H1 (cell line): Measurements from ENCODE around the gene NEURL4. TPM values are rescaled to one million over a fixed set of nuclear protein-coding genes. Genes with fewer than 3 reads are reported as not detected.

Source experiments
- ATF2 ChIP-seq: IDR thresholded peaks from 2 replicates; pipeline ENCODE4 v1.6.1; 2012; ENCODE audit warnings: low read length, inconsistent platforms
- BACH1 ChIP-seq: IDR thresholded peaks from 2 replicates; pipeline ENCODE4 v1.6.1; 2012; ENCODE audit warnings: low read length, improper control_type of control experiment
- BCL11A ChIP-seq, 2 experiments: IDR thresholded peaks; one replicate each; pipeline ENCODE4 v1.6.1; 2011; ENCODE audit warnings: low read depth in 2 of 2, low read length in 2 of 2, mild to moderate bottlenecking in 2 of 2
- EP300 ChIP-seq, 2 experiments: IDR thresholded peaks; 1 replicate in 1 of 2; 2 replicates in 1 of 2; pipeline ENCODE4 v1.6.1; 2011 to 2012; ENCODE audit warnings: low read depth in 2 of 2, low read length in 2 of 2, mild to moderate bottlenecking in 2 of 2, borderline replicate concordance in 1 of 2, inconsistent platforms in 1 of 2, moderate library complexity in 1 of 2
- GABPA ChIP-seq: IDR thresholded peaks from 2 replicates; pipeline ENCODE4 v1.6.1; 2011; ENCODE audit warnings: mild to moderate bottlenecking, low read length, moderate library complexity, borderline replicate concordance; ENCODE audit not compliant: insufficient read depth
- HDAC2 ChIP-seq, 2 experiments: fragments of 300-600 bp in 1 of 2; sonication (generic) in 1 of 2; IDR thresholded peaks; 2 replicates each; pipeline ENCODE4 v1.6.1; 2011 to 2012; ENCODE audit warnings: low read depth in 2 of 2, low read length in 2 of 2, mild to moderate bottlenecking in 2 of 2, moderate library complexity in 2 of 2, borderline replicate concordance in 1 of 2, inconsistent platforms in 1 of 2
- MAX ChIP-seq: IDR thresholded peaks from 2 replicates; pipeline ENCODE4 v1.6.1; 2012; ENCODE audit warnings: inconsistent platforms
- POU5F1 ChIP-seq: IDR thresholded peaks from 2 replicates; pipeline ENCODE4 v1.6.1; 2011; ENCODE audit warnings: low read depth, mild to moderate bottlenecking, low read length, moderate library complexity
- SAP30 ChIP-seq: fragments of 300-600 bp; sonication (generic); IDR thresholded peaks from 2 replicates; pipeline ENCODE4 v1.7.1; 2012; ENCODE audit warnings: low read length, moderate library complexity, mild to moderate bottlenecking, inconsistent platforms; ENCODE audit not compliant: insufficient read depth, insufficient replicate concordance
- SIN3A ChIP-seq, 2 experiments: IDR thresholded peaks in 1 of 2; conservative IDR thresholded peaks in 1 of 2; 2 replicates each; pipeline ENCODE4 v1.6.1; 2011 to 2012; ENCODE audit warnings: low read length in 2 of 2, improper control_type of control experiment in 1 of 2, low read depth in 1 of 2, mild to moderate bottlenecking in 1 of 2
- SP1 ChIP-seq: IDR thresholded peaks from 2 replicates; pipeline ENCODE4 v1.6.1; 2011; ENCODE audit warnings: low read depth, low read length
- TAF1 ChIP-seq: IDR thresholded peaks from 2 replicates; pipeline ENCODE4 v1.6.1; 2011; ENCODE audit warnings: mild to moderate bottlenecking, low read depth, low read length
- TAF7 ChIP-seq: optimal IDR thresholded peaks from 2 replicates; pipeline ENCODE3; 2011; ENCODE audit warnings: low read depth, mild to moderate bottlenecking, inconsistent platforms, low read length, moderate library complexity, borderline replicate concordance
- USF2 ChIP-seq: IDR thresholded peaks from 2 replicates; pipeline ENCODE4 v1.6.1; 2011; ENCODE audit warnings: low read length, improper control_type of control experiment
- polyA plus RNA-seq, 7 experiments: library from polyadenylated mRNA; depleted of rRNA in 3 of 7; stranded (reverse) in 5 of 7; unstranded in 2 of 7; fragments of >200 nt in 5 of 7; fragments of 200-250 nt in 2 of 7; gene quantifications; 1 replicate in 5 of 7; 2 replicates in 1 of 7; 4 replicates in 1 of 7; pipeline versions ENCODE4 v1.2.1 to v1.2.3, GENCODE V29; 2011 to 2013; ENCODE audit warnings: missing spikeins in 2 of 7, mixed read lengths in 2 of 7
- total RNA-seq: library from RNA; stranded (reverse); fragmentation: NEBNext Ultra II Directional; extraction: Animal tissue kit (Norgen Biotek cat#: 25700); gene quantifications from 2 replicates; pipeline ENCODE4 v1.2.1, GENCODE V29; 2021

NEURL4 gene
- total and polyA plus RNA-seq, 2 of the 8 experiments (the other 6 are each of a cell fraction or from before 2014, with no cell fraction given): 29.6 to 46.8 TPM

- TF ChIP-seq EP300 (IDR thresholded peaks at IDR 0.05; ENCODE audit: borderline replicate concordance in 1 of 2, low read depth in 2 of 2, low read length in 2 of 2): 0 out of 3 replicates have a peak, but pooled peaks of 1 of the 2 experiments have one; percentile 45
- TF ChIP-seq SAP30: peak; percentile 75
- TF ChIP-seq ATF2: 0 out of 2 replicates have a peak, but pooled peaks have one; percentile 33
- peak; percentile 92 for TF ChIP-seq BACH1
- peak; percentile 74 to 92; a peak in 2 of 4 replicates for TF ChIP-seq HDAC2 (IDR thresholded peaks at IDR 0.05; ENCODE audit: borderline replicate concordance in 1 of 2, low read depth in 2 of 2, low read length in 2 of 2)
- TF ChIP-seq SP1: no peak
- TF ChIP-seq USF2: no peak
- TF ChIP-seq POU5F1: no peak
- TF ChIP-seq GABPA: no peak
- peak; percentile 62 for TF ChIP-seq TAF7
- TF ChIP-seq TAF1: peak; percentile 76
- peak; percentile 60 for TF ChIP-seq MAX
- TF ChIP-seq SIN3A (conservative IDR thresholded peaks at IDR 0.05 in 1 of 2, IDR thresholded peaks at IDR 0.05 in 1 of 2; ENCODE audit: low read depth in 1 of 2, low read length in 2 of 2): peak; percentile 9 to 85; a peak in 2 of 4 replicates
- no peak for TF ChIP-seq BCL11A (IDR thresholded peaks at IDR 0.05; ENCODE audit: low read depth in 2 of 2, low read length in 2 of 2)
Measured at GRCh38 chr17:7306911-7307685, 22.0 kb downstream of the NEURL4 start, which contains the start of gene EIF5A (continued).
